ENCODE results near the gene EFHB. TPM values are rescaled to one million over a fixed set of nuclear protein-coding genes. Genes with fewer than 3 reads are reported as not detected.
"Not testable (repeated sequence)": the region's sequence is repeated elsewhere in the genome, so short reads cannot be mapped to it uniquely, and the experiment has no call there.

Gene EFHB
- 7.2 TPM for total RNA-seq (ENCODE audit: insufficient read depth, low replicate concordance)

- DNase-seq (ENCODE audit: low spot score), result peak; percentile 54
These were observed at the start of gene EFHB for GRCh38 chr3:19934098-19934566. Gene EFHB (minus strand): TSS chr3:19934217. CDS start chr3:19934018, 199 bp downstream.

GRCh38 chr3:19972054-19972453 is 38.0 kb upstream of the EFHB start:
- no peak for DNase-seq (ENCODE audit: low spot score)

- DNase-seq (ENCODE audit: low spot score), result no peak
These were observed 36.3 kb upstream of the EFHB start for GRCh38 chr3:19970327-19970726.

GRCh38 chr3:19967812-19968211 is 33.8 kb upstream of the EFHB start:
- DNase-seq (ENCODE audit: low spot score), result no peak

- no peak for DNase-seq (ENCODE audit: low spot score)
These were observed 33.2 kb upstream of the EFHB start for GRCh38 chr3:19967208-19967607.

GRCh38 chr3:19961960-19962359 is 27.9 kb upstream of the EFHB start:
- no peak for DNase-seq (ENCODE audit: low spot score)

- DNase-seq (ENCODE audit: low spot score), result no peak
These were observed 26.7 kb upstream of the EFHB start for GRCh38 chr3:19960696-19961095.

- DNase-seq (ENCODE audit: low spot score), result no peak
These were observed 25.5 kb upstream of the EFHB start for GRCh38 chr3:19959505-19959904.

GRCh38 chr3:19957354-19957753 is 23.3 kb upstream of the EFHB start:
- not testable (repeated sequence) for DNase-seq (ENCODE audit: low spot score)

GRCh38 chr3:19954676-19955075 is 20.7 kb upstream of the EFHB start:
- DNase-seq (ENCODE audit: low spot score), result no peak

GRCh38 chr3:19950316-19950715 is 16.3 kb upstream of the EFHB start:
- DNase-seq (ENCODE audit: low spot score), result no peak

- no peak for DNase-seq (ENCODE audit: low spot score)
These were observed 14.2 kb upstream of the EFHB start for GRCh38 chr3:19948226-19948591.

GRCh38 chr3:19947549-19948225 is 13.7 kb upstream of the EFHB start:
- peak; percentile 60 for DNase-seq (ENCODE audit: low spot score)

GRCh38 chr3:19946832-19947548 is 13.0 kb upstream of the EFHB start, which contains the start of gene RAB5A:
Gene RAB5A (plus strand): TSS chr3:19947097. CDS start chr3:19950899, 3,802 bp downstream.
- DNase-seq (ENCODE audit: low spot score), result peak; percentile 99

GRCh38 chr3:19945969-19946831 is 12.2 kb upstream of the EFHB start:
- DNase-seq (ENCODE audit: low spot score), result peak; percentile 18

- DNase-seq (ENCODE audit: low spot score), result no peak
These were observed 11.5 kb upstream of the EFHB start for GRCh38 chr3:19945534-19945933.

GRCh38 chr3:19940643-19941042 is 6.6 kb upstream of the EFHB start:
- DNase-seq (ENCODE audit: low spot score), result no peak

- DNase-seq (ENCODE audit: low spot score), result no peak
These were observed 4.2 kb upstream of the EFHB start for GRCh38 chr3:19938295-19938627.

- no peak for DNase-seq (ENCODE audit: low spot score)
These were observed 3.7 kb upstream of the EFHB start for GRCh38 chr3:19937459-19938294.

- DNase-seq (ENCODE audit: low spot score), result no peak
These were observed 1.6 kb downstream of the EFHB start for GRCh38 chr3:19932422-19932821.

- DNase-seq (ENCODE audit: low spot score), result no peak
These were observed 2.2 kb downstream of the EFHB start for GRCh38 chr3:19931767-19932188.
